Epithelial cell of alveolus of lung (primary cell): ENCODE measurements around the gene HAUS6. TPM values are rescaled to one million over a fixed set of nuclear protein-coding genes. Genes with fewer than 3 reads are reported as not detected.

ENCODE experiments used
- total RNA-seq: library from RNA; depleted of rRNA; stranded (reverse); fragments of >200 nt; gene quantifications from 2 replicates; pipeline ENCODE4 v1.2.1, GENCODE V29; 2015

The HAUS6 gene
- 8.7 and 13.6 TPM in 2 replicates for total RNA-seq

DNA sequence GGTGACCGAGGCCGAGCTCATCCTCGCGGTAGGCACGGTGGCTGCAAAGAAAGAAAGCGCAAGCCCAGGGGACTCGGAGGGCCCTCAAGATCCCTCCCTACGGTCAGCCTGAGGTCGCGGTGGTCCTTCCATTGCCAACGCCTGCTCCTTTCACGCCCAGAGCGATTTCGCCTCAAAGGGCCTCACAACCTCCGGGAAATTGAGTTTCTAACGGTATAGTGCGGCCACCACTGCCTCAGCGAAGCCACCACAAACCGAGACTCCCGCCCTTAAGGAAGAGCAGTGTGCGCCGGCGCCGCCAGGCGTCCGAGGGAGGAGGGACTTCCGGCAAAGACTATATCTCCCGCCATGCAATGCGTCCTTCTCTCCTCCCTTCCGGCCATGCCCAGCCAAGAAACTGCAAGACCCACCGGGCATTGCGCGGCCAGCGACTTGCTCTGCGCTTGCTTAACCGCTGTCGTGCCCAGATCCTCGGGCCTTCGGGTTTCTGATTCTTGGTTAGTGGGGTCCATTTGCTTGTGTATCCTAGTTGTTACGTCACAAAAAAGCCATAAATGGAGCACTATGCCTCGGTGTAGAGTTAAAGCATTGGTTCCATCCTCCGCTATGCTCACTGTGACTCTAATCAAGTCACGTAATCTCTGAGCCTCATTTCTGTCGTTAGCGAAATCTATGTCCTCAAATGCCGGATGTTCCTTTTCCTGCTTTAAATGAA is at the start of gene HAUS6:
HAUS6 (minus strand) TSS at position 274 of the 715 bp plus-strand sequence; CDS start at position 21, 253 bp downstream.

DNA sequence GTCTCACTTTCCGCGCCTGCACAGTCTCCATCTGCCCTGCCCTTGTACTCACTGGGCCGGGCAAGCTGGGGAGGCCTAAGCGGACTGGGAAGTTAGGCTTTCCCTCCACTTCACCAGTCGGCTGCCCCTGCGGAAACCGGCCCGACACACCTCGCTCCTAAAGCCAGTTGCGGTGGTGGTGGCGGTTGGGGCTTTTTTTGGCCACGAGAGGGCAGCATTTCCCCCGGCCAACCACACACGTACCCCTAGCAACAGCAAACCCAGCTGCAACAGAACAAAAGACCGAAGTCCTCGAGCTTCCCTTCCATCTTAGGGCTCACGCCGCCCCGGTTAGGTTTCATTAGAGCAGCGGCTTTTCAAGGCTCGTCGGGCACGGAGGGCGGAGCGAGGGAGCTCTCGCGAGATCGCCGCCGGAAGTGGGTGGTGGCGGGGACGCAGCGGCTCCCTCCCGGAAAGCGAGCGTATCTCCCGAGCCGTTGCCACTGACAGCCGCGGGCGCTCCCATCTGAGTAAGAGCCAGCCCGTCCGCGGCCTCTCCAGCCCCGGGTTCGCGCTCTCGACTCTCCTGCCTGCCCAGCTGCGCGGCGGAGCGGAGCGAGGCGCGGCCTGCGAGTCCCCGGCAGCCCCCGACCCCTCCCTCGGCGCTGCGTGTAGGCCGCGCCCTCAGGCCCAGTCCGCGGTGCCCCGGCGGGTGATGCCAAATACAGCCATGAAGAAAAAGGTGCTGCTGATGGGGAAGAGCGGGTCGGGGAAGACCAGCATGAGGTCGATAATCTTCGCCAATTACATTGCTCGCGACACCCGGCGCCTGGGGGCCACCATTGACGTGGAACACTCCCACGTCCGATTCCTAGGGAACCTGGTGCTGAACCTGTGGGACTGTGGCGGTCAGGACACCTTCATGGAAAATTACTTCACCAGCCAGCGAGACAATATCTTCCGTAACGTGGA is 53.5 kb downstream of the HAUS6 start, which contains the start of gene RRAGA:
RRAGA (plus strand) TSS at position 462 of the 951 bp plus-strand sequence; CDS start at position 695, 233 bp downstream.

DNA sequence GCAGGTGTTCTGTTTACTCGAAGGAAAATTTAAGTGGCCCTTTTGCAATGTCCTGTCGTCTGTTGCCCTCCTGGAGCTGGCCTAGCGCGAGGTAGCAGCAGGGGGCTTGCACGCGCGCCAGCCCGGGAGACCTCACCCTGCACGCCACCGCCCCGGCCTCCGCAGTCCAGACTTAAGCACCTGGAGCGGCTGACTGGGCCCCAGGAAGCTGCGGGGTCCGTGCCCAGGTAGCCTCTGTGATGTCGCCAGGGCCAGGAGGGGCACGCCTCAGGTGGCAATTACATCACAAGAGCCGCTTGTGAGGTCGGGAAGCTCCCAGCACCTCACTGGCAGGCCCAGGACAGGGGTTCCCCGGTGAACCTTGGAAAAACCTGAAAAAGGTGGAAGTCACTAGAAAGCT is 69.7 kb downstream of the HAUS6 start, which contains the start of gene SAXO1:
SAXO1 (minus strand) TSS at position 195 of the 400 bp plus-strand sequence. CDS start 301 bp downstream, outside the sequence.

Other genes starting within 250 kb of the HAUS6 start
- gene SAXO1, start 69.7 kb downstream of the HAUS6 start, total RNA-seq, result not detected in 2 replicates
- gene RRAGA, start 53.5 kb downstream of the HAUS6 start, total RNA-seq, result 84.0 and 96.8 TPM in 2 replicates
- 79.0 and 89.6 TPM in 2 replicates for gene PLIN2, start 24.6 kb upstream of the HAUS6 start, total RNA-seq
- 22.4 and 23.2 TPM in 2 replicates for gene DENND4C, start 127.8 kb upstream of the HAUS6 start, total RNA-seq